Measurements from ENCODE around the gene RNF225. TPM values are rescaled to one million over a fixed set of nuclear protein-coding genes. Genes with fewer than 3 reads are reported as not detected.
A peak's percentile ranks its signal among the peaks of the same experiment; 100 is the strongest.

The RNF225 gene
- total and polyA plus RNA-seq, 2 of the 13 experiments (the other 11 are each of a cell fraction or from before 2014, with no cell fraction given), result not detected

DNA sequence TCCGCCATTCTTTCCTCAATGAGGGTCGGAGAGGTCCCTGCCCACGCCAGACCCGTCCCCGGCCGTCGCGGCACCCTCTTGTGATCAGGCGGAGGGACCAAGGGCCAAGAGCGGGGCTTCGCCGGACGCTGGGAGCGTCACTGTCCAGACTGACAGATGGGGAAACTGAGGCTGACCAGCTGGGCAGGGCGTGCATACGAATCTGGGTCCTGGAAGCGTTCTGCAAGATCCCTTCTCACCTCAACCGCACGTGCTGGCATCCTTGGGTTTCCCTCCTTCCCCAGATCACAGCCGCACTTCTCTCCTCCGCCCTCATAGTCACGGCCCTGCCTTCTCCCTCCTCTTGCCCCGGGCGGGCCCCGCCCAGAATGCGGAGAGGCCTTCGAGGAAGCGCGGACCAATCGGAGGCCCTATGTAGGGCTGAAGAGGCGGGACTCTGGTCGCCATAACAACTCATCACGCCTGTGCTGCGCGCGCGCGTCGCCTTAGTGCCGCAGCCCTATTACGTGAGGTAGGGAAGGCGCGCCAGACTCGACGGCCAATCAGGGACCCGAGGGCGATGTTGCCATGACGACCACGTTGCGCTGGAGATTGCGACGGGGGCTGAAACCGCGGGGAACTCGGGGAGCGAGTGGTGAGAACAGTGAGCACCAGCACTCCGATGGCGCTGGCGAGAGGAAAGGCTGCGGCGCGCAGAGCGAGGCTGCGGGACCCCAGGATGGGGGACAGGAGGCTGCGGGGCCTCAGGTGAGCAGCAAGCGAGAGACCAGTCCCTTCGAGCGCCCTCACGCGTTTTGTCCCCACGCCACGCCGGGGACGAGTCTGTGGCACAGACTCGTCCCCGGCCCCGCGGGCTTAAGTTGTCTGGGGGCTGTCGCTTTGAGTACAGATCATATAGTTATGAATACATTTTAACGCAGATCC, 5.7 kb downstream of the RNF225 start:
- no TSS peak for BruUV-seq (replicated peaks)
- H2AFZ ChIP-seq (ENCODE audit: low read length), result no peak overlapping the region
- ChIA-PET CTCF (ENCODE audit: low intra/inter-chr PET ratio, low total read pairs) (no interaction called here), POLR2A (no interaction called here)
- 12% methylated on average over 37 of the region's 80 CpGs for WGBS (ENCODE audit: low lambda C conversion rate)
- in situ Hi-C loops (cut with HindIII; ENCODE audit: extremely low pct_ligation_motif_present, low pct_unique_long_range_greater_than_20kb) (no loop called here), intact Hi-C loops (cut with micrococcal nuclease; ENCODE audit: unreplicated experiment) (loop anchor here (2.0 kb wide), 1 partner anchor 14 kb away; the partner anchor contains the start of gene RPS5)
- peak overlapping the region; percentile 71 for H3K9ac ChIP-seq (ENCODE audit: insufficient read depth, low read depth, low read length)
- no peaks in the 10 kb centered on the region for H4K20me1 ChIP-seq (ENCODE audit: insufficient read depth, low read length)
- H3K4me1 ChIP-seq (ENCODE audit: insufficient read depth, low read length), result peaks cover 44% of the 10 kb centered on the region
- no peaks in the 10 kb centered on the region for H3K27me3 ChIP-seq (ENCODE audit: control insufficient read depth in 1 of 2, insufficient read depth in 2 of 2, low read length in 2 of 2)
- peak; percentile 98 for DNase-seq (ENCODE audit: low spot score)
- H3K4me2 ChIP-seq (ENCODE audit: low read depth, low read length), result peak overlapping the region; percentile 92
- H3K79me2 ChIP-seq (ENCODE audit: insufficient read depth, low read length), result peaks cover 4% of the 10 kb centered on the region
- H3K4me3 ChIP-seq (replicated peaks in 1 of 3; ENCODE audit: insufficient read depth in 1 of 3, low read depth in 2 of 3, low read length in 3 of 3), result peak overlapping the region; percentile 68 to 85 (median 73)
- ATAC-seq, result peak; percentile 90
- H3K27ac ChIP-seq (ENCODE audit: extremely low read length, insufficient read depth, low read length), result peak overlapping the region; percentile 58
- FAIRE-seq, result peak; percentile 96
- H3K9me3 ChIP-seq (ENCODE audit: low read length), result no peaks in the 10 kb centered on the region
- H3K36me3 ChIP-seq (replicated peaks in 1 of 2; ENCODE audit: control insufficient read depth in 1 of 2, insufficient read depth in 2 of 2, low read length in 2 of 2), result no peaks in the 10 kb centered on the region
- TF ChIP-seq, protein P1, sequence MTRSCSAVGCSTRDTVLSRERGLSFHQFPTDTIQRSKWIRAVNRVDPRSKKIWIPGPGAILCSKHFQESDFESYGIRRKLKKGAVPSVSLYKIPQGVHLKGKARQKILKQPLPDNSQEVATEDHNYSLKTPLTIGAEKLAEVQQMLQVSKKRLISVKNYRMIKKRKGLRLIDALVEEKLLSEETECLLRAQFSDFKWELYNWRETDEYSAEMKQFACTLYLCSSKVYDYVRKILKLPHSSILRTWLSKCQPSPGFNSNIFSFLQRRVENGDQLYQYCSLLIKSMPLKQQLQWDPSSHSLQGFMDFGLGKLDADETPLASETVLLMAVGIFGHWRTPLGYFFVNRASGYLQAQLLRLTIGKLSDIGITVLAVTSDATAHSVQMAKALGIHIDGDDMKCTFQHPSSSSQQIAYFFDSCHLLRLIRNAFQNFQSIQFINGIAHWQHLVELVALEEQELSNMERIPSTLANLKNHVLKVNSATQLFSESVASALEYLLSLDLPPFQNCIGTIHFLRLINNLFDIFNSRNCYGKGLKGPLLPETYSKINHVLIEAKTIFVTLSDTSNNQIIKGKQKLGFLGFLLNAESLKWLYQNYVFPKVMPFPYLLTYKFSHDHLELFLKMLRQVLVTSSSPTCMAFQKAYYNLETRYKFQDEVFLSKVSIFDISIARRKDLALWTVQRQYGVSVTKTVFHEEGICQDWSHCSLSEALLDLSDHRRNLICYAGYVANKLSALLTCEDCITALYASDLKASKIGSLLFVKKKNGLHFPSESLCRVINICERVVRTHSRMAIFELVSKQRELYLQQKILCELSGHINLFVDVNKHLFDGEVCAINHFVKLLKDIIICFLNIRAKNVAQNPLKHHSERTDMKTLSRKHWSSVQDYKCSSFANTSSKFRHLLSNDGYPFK (CRISPR knock-in tag; IDR thresholded peaks at IDR 0.05; ENCODE audit: borderline replicate concordance), result peak; percentile 56; the same call in 1 of the 2 replicates
- TF ChIP-seq, protein P2, sequence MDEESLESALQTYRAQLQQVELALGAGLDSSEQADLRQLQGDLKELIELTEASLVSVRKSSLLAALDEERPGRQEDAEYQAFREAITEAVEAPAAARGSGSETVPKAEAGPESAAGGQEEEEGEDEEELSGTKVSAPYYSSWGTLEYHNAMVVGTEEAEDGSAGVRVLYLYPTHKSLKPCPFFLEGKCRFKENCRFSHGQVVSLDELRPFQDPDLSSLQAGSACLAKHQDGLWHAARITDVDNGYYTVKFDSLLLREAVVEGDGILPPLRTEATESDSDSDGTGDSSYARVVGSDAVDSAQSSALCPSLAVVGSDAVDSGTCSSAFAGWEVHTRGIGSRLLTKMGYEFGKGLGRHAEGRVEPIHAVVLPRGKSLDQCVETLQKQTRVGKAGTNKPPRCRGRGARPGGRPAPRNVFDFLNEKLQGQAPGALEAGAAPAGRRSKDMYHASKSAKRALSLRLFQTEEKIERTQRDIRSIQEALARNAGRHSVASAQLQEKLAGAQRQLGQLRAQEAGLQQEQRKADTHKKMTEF (CRISPR knock-in tag; IDR thresholded peaks at IDR 0.05), result 0 out of 2 replicates have a peak, but pooled peaks have one; percentile 28
- peak; percentile 50 for TF ChIP-seq ZFX (CRISPR knock-in tag; IDR thresholded peaks at IDR 0.05; ENCODE audit: low read depth)
- TF ChIP-seq, protein P3, sequence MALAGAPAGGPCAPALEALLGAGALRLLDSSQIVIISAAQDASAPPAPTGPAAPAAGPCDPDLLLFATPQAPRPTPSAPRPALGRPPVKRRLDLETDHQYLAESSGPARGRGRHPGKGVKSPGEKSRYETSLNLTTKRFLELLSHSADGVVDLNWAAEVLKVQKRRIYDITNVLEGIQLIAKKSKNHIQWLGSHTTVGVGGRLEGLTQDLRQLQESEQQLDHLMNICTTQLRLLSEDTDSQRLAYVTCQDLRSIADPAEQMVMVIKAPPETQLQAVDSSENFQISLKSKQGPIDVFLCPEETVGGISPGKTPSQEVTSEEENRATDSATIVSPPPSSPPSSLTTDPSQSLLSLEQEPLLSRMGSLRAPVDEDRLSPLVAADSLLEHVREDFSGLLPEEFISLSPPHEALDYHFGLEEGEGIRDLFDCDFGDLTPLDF (CRISPR knock-in tag; IDR thresholded peaks at IDR 0.05), result peak; percentile 93
- peak; percentile 26; the same call in 1 of the 2 replicates for TF ChIP-seq ZBTB38 (CRISPR knock-in tag; IDR thresholded peaks at IDR 0.05)
- TF ChIP-seq ZZZ3 (CRISPR knock-in tag; IDR thresholded peaks at IDR 0.05; ENCODE audit: borderline replicate concordance), result 0 out of 2 replicates have a peak, but pooled peaks have one; percentile 22
- TF ChIP-seq ZNF605 (CRISPR knock-in tag; IDR thresholded peaks at IDR 0.05), result peak; percentile 72; the same call in 1 of the 2 replicates
- TF ChIP-seq EHMT2 (IDR thresholded peaks at IDR 0.05; ENCODE audit: borderline replicate concordance, low read depth, low read length), result no peak
- TF ChIP-seq ZNF678 (CRISPR knock-in tag; IDR thresholded peaks at IDR 0.05), result 0 out of 2 replicates have a peak, but pooled peaks have one; percentile 21
- TF ChIP-seq, protein P4, sequence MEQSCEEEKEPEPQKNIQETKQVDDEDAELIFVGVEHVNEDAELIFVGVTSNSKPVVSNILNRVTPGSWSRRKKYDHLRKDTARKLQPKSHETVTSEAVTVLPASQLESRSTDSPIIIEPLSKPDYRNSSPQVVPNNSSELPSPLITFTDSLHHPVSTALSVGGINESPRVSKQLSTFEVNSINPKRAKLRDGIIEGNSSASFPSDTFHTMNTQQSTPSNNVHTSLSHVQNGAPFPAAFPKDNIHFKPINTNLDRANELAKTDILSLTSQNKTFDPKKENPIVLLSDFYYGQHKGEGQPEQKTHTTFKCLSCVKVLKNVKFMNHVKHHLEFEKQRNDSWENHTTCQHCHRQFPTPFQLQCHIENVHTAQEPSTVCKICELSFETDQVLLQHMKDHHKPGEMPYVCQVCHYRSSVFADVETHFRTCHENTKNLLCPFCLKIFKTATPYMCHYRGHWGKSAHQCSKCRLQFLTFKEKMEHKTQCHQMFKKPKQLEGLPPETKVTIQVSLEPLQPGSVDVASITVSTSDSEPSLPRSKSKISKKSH (CRISPR knock-in tag; IDR thresholded peaks at IDR 0.05; ENCODE audit: borderline replicate concordance), result peak; percentile 88; the same call in 1 of the 2 replicates
- 0 out of 2 replicates have a peak, but pooled peaks have one; percentile 29 for TF ChIP-seq TGIF2 (CRISPR knock-in tag; IDR thresholded peaks at IDR 0.05)
- peak; percentile 81 for TF ChIP-seq RBFOX2 (IDR thresholded peaks at IDR 0.05; ENCODE audit: low read depth, low read length)
- TF ChIP-seq, protein P5, sequence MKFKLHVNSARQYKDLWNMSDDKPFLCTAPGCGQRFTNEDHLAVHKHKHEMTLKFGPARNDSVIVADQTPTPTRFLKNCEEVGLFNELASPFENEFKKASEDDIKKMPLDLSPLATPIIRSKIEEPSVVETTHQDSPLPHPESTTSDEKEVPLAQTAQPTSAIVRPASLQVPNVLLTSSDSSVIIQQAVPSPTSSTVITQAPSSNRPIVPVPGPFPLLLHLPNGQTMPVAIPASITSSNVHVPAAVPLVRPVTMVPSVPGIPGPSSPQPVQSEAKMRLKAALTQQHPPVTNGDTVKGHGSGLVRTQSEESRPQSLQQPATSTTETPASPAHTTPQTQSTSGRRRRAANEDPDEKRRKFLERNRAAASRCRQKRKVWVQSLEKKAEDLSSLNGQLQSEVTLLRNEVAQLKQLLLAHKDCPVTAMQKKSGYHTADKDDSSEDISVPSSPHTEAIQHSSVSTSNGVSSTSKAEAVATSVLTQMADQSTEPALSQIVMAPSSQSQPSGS (CRISPR knock-in tag; IDR thresholded peaks at IDR 0.05), result peak; percentile 41; the same call in 1 of the 2 replicates
